ENCODE results near the gene FMNL3. TPM values are rescaled to one million over a fixed set of nuclear protein-coding genes. Genes with fewer than 3 reads are reported as not detected.

Gene FMNL3
- total and polyA plus RNA-seq, 2 of the 13 experiments (the other 11 are each of a cell fraction or from before 2014, with no cell fraction given): 0.44 to 1.1 TPM

DNA sequence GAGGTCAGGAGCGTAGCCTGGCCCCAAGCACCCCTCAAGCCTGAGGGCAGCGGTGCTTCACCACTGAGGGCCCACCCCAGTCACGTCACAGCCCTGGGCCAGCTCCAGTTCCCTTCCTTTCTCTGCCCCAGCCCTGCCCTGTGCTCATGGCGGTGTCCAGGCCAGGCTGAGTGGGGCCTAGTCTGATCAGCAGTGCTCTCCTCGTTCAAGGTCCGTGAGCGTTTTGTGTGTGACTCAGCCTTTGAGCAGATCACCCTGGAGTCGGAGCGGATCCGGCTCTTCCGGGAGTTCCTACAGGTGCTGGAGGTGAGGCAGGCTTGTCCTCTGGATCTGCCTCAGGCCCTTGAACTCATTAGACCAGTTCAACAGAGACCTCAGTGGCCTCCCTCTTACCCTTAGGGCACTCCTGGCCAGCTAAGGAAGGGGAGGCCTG, 64.8 kb downstream of the FMNL3 start (continued):
- TF ChIP-seq, protein P1, sequence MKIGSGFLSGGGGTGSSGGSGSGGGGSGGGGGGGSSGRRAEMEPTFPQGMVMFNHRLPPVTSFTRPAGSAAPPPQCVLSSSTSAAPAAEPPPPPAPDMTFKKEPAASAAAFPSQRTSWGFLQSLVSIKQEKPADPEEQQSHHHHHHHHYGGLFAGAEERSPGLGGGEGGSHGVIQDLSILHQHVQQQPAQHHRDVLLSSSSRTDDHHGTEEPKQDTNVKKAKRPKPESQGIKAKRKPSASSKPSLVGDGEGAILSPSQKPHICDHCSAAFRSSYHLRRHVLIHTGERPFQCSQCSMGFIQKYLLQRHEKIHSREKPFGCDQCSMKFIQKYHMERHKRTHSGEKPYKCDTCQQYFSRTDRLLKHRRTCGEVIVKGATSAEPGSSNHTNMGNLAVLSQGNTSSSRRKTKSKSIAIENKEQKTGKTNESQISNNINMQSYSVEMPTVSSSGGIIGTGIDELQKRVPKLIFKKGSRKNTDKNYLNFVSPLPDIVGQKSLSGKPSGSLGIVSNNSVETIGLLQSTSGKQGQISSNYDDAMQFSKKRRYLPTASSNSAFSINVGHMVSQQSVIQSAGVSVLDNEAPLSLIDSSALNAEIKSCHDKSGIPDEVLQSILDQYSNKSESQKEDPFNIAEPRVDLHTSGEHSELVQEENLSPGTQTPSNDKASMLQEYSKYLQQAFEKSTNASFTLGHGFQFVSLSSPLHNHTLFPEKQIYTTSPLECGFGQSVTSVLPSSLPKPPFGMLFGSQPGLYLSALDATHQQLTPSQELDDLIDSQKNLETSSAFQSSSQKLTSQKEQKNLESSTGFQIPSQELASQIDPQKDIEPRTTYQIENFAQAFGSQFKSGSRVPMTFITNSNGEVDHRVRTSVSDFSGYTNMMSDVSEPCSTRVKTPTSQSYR (CRISPR knock-in tag; IDR thresholded peaks at IDR 0.05; ENCODE audit: borderline replicate concordance): no peak
- TF ChIP-seq ZFP37 (CRISPR knock-in tag; IDR thresholded peaks at IDR 0.05; ENCODE audit: borderline replicate concordance) (0 out of 2 replicates have a peak, but pooled peaks have one; percentile 69), ZNF850 (CRISPR knock-in tag; conservative IDR thresholded peaks at IDR 0.05) (no peak), GLI4 (CRISPR knock-in tag; IDR thresholded peaks at IDR 0.05; ENCODE audit: borderline replicate concordance) (no peak), ZMYM4 (CRISPR knock-in tag; IDR thresholded peaks at IDR 0.05) (no peak), CREB1 (IDR thresholded peaks at IDR 0.05) (0 out of 2 replicates have a peak, but pooled peaks have one; percentile 9), CREB1 (CRISPR knock-in tag; IDR thresholded peaks at IDR 0.05) (no peak), ZNF484 (CRISPR knock-in tag; IDR thresholded peaks at IDR 0.05; ENCODE audit: borderline replicate concordance, low read depth) (no peak), AGO2 (optimal IDR thresholded peaks at IDR 0.05; ENCODE audit: low read depth, low read length) (no peak), BHLHE40 (IDR thresholded peaks at IDR 0.05; ENCODE audit: low read length) (no peak), SETDB1 (CRISPR knock-in tag; IDR thresholded peaks at IDR 0.05; ENCODE audit: borderline replicate concordance) (no peak), GTF2F1 (IDR thresholded peaks at IDR 0.05; ENCODE audit: low read length) (no peak), FOXA1 (IDR thresholded peaks at IDR 0.05) (no peak), FOXA1 (CRISPR knock-in tag; IDR thresholded peaks at IDR 0.05) (no peak), HOXA5 (CRISPR knock-in tag; IDR thresholded peaks at IDR 0.05) (no peak), ZNF589 (CRISPR knock-in tag; conservative IDR thresholded peaks at IDR 0.05) (no peak), ZNF761 (CRISPR knock-in tag; conservative IDR thresholded peaks at IDR 0.05) (0 out of 2 replicates have a peak, but pooled peaks have one; percentile 67), ZNF253 (CRISPR knock-in tag; IDR thresholded peaks at IDR 0.05; ENCODE audit: borderline replicate concordance) (no peak), ZBTB1 (CRISPR knock-in tag; IDR thresholded peaks at IDR 0.05; ENCODE audit: borderline replicate concordance) (no peak), MIXL1 (CRISPR knock-in tag; IDR thresholded peaks at IDR 0.05) (no peak; the same call in 1 of the 2 replicates)
- TF ChIP-seq, protein P2, sequence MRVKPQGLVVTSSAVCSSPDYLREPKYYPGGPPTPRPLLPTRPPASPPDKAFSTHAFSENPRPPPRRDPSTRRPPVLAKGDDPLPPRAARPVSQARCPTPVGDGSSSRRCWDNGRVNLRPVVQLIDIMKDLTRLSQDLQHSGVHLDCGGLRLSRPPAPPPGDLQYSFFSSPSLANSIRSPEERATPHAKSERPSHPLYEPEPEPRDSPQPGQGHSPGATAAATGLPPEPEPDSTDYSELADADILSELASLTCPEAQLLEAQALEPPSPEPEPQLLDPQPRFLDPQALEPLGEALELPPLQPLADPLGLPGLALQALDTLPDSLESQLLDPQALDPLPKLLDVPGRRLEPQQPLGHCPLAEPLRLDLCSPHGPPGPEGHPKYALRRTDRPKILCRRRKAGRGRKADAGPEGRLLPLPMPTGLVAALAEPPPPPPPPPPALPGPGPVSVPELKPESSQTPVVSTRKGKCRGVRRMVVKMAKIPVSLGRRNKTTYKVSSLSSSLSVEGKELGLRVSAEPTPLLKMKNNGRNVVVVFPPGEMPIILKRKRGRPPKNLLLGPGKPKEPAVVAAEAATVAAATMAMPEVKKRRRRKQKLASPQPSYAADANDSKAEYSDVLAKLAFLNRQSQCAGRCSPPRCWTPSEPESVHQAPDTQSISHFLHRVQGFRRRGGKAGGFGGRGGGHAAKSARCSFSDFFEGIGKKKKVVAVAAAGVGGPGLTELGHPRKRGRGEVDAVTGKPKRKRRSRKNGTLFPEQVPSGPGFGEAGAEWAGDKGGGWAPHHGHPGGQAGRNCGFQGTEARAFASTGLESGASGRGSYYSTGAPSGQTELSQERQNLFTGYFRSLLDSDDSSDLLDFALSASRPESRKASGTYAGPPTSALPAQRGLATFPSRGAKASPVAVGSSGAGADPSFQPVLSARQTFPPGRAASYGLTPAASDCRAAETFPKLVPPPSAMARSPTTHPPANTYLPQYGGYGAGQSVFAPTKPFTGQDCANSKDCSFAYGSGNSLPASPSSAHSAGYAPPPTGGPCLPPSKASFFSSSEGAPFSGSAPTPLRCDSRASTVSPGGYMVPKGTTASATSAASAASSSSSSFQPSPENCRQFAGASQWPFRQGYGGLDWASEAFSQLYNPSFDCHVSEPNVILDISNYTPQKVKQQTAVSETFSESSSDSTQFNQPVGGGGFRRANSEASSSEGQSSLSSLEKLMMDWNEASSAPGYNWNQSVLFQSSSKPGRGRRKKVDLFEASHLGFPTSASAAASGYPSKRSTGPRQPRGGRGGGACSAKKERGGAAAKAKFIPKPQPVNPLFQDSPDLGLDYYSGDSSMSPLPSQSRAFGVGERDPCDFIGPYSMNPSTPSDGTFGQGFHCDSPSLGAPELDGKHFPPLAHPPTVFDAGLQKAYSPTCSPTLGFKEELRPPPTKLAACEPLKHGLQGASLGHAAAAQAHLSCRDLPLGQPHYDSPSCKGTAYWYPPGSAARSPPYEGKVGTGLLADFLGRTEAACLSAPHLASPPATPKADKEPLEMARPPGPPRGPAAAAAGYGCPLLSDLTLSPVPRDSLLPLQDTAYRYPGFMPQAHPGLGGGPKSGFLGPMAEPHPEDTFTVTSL (CRISPR knock-in tag; IDR thresholded peaks at IDR 0.05; ENCODE audit: borderline replicate concordance): no peak
- TF ChIP-seq, protein P3, sequence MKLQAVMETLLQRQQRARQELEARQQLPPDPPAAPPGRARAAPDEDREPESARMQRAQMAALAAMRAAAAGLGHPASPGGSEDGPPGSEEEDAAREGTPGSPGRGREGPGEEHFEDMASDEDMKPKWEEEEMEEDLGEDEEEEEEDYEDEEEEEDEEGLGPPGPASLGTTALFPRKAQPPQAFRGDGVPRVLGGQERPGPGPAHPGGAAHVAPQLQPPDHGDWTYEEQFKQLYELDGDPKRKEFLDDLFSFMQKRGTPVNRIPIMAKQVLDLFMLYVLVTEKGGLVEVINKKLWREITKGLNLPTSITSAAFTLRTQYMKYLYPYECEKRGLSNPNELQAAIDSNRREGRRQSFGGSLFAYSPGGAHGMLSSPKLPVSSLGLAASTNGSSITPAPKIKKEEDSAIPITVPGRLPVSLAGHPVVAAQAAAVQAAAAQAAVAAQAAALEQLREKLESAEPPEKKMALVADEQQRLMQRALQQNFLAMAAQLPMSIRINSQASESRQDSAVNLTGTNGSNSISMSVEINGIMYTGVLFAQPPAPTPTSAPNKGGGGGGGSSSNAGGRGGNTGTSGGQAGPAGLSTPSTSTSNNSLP (IDR thresholded peaks at IDR 0.05; ENCODE audit: low read depth, low read length): no peak
